ENCODE measurements around the gene UBE2G2.
"Not testable (repeated sequence)": the region's sequence is repeated elsewhere in the genome, so short reads cannot be mapped to it uniquely, and the experiment has no call there.

DNA sequence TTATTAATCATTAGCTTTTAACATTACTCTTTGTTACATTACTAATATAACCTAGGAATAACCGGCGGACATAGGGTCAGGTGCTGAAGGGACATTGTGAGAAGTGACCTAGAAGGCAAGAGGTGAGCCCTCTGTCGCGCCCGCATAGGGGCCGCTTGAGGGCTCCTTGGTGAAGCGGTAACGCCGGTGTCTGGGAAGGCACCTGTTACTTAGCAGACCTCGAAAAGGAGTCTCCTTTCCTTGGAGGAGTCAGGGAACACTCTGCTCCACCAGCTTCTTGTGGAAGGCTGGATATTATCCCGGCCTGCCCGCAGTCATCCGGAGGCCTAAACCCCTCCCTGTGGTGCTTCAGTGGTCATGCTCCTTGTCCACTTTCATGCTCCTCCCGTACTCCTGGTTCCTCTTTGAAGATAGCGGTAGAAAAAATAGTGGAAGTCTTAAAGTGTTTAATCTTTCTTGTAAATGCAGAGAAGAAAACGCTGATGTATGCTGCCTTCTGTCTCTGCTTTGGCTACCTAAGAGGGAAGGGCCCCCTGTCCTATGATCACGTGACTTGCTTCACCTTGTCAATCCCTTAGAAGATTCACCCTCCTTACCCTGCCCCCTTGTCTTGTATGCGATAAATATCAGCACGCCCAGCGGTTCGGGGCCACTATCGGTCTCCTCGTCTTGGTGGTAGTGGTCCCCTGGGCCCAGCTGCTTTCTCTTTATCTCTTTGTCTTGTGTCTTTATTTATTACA lies 31.1 kb upstream of the UBE2G2 start:
- TF ChIP-seq, protein P1, sequence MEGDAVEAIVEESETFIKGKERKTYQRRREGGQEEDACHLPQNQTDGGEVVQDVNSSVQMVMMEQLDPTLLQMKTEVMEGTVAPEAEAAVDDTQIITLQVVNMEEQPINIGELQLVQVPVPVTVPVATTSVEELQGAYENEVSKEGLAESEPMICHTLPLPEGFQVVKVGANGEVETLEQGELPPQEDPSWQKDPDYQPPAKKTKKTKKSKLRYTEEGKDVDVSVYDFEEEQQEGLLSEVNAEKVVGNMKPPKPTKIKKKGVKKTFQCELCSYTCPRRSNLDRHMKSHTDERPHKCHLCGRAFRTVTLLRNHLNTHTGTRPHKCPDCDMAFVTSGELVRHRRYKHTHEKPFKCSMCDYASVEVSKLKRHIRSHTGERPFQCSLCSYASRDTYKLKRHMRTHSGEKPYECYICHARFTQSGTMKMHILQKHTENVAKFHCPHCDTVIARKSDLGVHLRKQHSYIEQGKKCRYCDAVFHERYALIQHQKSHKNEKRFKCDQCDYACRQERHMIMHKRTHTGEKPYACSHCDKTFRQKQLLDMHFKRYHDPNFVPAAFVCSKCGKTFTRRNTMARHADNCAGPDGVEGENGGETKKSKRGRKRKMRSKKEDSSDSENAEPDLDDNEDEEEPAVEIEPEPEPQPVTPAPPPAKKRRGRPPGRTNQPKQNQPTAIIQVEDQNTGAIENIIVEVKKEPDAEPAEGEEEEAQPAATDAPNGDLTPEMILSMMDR (IDR thresholded peaks at IDR 0.05; ENCODE audit: insufficient read depth, low read length) = not testable (repeated sequence)
- TF ChIP-seq GABPA, POLR2AphosphoS5 (IDR thresholded peaks at IDR 0.05; ENCODE audit: low read depth): not testable (repeated sequence)
- TF ChIP-seq, protein P2, sequence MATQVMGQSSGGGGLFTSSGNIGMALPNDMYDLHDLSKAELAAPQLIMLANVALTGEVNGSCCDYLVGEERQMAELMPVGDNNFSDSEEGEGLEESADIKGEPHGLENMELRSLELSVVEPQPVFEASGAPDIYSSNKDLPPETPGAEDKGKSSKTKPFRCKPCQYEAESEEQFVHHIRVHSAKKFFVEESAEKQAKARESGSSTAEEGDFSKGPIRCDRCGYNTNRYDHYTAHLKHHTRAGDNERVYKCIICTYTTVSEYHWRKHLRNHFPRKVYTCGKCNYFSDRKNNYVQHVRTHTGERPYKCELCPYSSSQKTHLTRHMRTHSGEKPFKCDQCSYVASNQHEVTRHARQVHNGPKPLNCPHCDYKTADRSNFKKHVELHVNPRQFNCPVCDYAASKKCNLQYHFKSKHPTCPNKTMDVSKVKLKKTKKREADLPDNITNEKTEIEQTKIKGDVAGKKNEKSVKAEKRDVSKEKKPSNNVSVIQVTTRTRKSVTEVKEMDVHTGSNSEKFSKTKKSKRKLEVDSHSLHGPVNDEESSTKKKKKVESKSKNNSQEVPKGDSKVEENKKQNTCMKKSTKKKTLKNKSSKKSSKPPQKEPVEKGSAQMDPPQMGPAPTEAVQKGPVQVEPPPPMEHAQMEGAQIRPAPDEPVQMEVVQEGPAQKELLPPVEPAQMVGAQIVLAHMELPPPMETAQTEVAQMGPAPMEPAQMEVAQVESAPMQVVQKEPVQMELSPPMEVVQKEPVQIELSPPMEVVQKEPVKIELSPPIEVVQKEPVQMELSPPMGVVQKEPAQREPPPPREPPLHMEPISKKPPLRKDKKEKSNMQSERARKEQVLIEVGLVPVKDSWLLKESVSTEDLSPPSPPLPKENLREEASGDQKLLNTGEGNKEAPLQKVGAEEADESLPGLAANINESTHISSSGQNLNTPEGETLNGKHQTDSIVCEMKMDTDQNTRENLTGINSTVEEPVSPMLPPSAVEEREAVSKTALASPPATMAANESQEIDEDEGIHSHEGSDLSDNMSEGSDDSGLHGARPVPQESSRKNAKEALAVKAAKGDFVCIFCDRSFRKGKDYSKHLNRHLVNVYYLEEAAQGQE (IDR thresholded peaks at IDR 0.05; ENCODE audit: insufficient replicate concordance, low read depth) = not testable (repeated sequence)
